HepG2 (cell line): ENCODE data around the gene GPN2. TPM values are rescaled to one million over a fixed set of nuclear protein-coding genes. Genes with fewer than 3 reads are reported as not detected.

ENCODE experiments used
- EHMT2 ChIP-seq: fragments of 200-600 bp; sonication (generic); IDR thresholded peaks from 2 replicates; pipeline ENCODE4 v1.7.0; 2017; ENCODE audit warnings: antibody characterized with exemption, low read depth, low read length, borderline replicate concordance
- GRHL1 ChIP-seq: sonication (generic); formaldehyde crosslinking; conservative IDR thresholded peaks from 2 replicates; pipeline ENCODE4 v1.8.0; 2022; ENCODE audit warnings: missing genetic modification reagents
- HCFC1 ChIP-seq: fragments of 150-350 bp; IDR thresholded peaks from 2 replicates; pipeline ENCODE4 v1.6.1; 2014; ENCODE audit warnings: low read depth, low read length
- JARID2 ChIP-seq: sonication (generic); formaldehyde crosslinking; IDR thresholded peaks from 2 replicates; pipeline ENCODE4 v1.8.1; 2023; ENCODE audit warnings: missing genetic modification reagents, inconsistent platforms; ENCODE audit not compliant: insufficient replicate concordance
- KDM2A ChIP-seq: sonication (generic); formaldehyde crosslinking; IDR thresholded peaks from 2 replicates; pipeline ENCODE4 v1.4.0; 2020; ENCODE audit warnings: low read depth, missing genetic modification reagents, borderline replicate concordance
- MLX ChIP-seq: IDR thresholded peaks from 2 replicates; pipeline ENCODE4 v1.6.1; 2016
- MXD4 ChIP-seq: IDR thresholded peaks from 2 replicates; pipeline ENCODE4 v1.6.1; 2016; ENCODE audit warnings: mild to moderate bottlenecking, missing biosample characterization, missing genetic modification reagents
- RORA ChIP-seq: sonication (generic); formaldehyde crosslinking; IDR thresholded peaks from 2 replicates; pipeline ENCODE4 v1.5.0; 2020; ENCODE audit warnings: mild to moderate bottlenecking, missing genetic modification reagents, moderate library complexity
- SMAD3 ChIP-seq: sonication (generic); formaldehyde crosslinking; IDR thresholded peaks from 2 replicates; pipeline ENCODE4 v1.4.0; 2020; ENCODE audit warnings: missing genetic modification reagents
- SOX5 ChIP-seq: IDR thresholded peaks from 2 replicates; pipeline ENCODE4 v1.6.1; 2016; ENCODE audit warnings: borderline replicate concordance
- SP5 ChIP-seq: IDR thresholded peaks from 2 replicates; pipeline ENCODE4 v1.6.1; 2016; ENCODE audit warnings: low read depth, borderline replicate concordance
- TAF1 ChIP-seq: sonication (generic); formaldehyde crosslinking; IDR thresholded peaks from 2 replicates; pipeline ENCODE4 v1.4.0; 2020; ENCODE audit warnings: missing genetic modification reagents
- TCF7L2 ChIP-seq: IDR thresholded peaks from 2 replicates; pipeline ENCODE4 v1.6.1; 2011; ENCODE audit warnings: mild to moderate bottlenecking, low read depth, low read length, moderate library complexity
- TMF1 ChIP-seq: sonication (generic); formaldehyde crosslinking; IDR thresholded peaks from 2 replicates; pipeline ENCODE4 v1.8.1; 2022; ENCODE audit warnings: low read depth, missing genetic modification reagents
- YEATS2 ChIP-seq: sonication (generic); formaldehyde crosslinking; IDR thresholded peaks from 2 replicates; pipeline ENCODE4 v1.4.0; 2020; ENCODE audit warnings: missing genetic modification reagents, borderline replicate concordance
- ZBTB20 ChIP-seq: sonication (generic); formaldehyde crosslinking; IDR thresholded peaks from 2 replicates; pipeline ENCODE4 v1.8.1; 2023; ENCODE audit warnings: missing genetic modification reagents, low read depth, mild to moderate bottlenecking, borderline replicate concordance
- ZFAT ChIP-seq: sonication (generic); formaldehyde crosslinking; conservative IDR thresholded peaks from 2 replicates; pipeline ENCODE4 v1.8.1; 2023; ENCODE audit warnings: missing genetic modification reagents, inconsistent platforms
- ZKSCAN5 ChIP-seq: sonication (generic); formaldehyde crosslinking; IDR thresholded peaks from 2 replicates; pipeline ENCODE4 v1.5.1; 2020; ENCODE audit warnings: mild to moderate bottlenecking, missing genetic modification reagents
- ZMAT3 ChIP-seq: sonication (generic); formaldehyde crosslinking; conservative IDR thresholded peaks from 2 replicates; pipeline ENCODE4 v1.7.0; 2021; ENCODE audit warnings: missing genetic modification reagents
- ZNF501 ChIP-seq: sonication (generic); formaldehyde crosslinking; IDR thresholded peaks from 2 replicates; pipeline ENCODE4 v1.5.1; 2020; ENCODE audit warnings: mild to moderate bottlenecking, moderate library complexity, missing genetic modification reagents
- ZNF557 ChIP-seq: sonication (generic); formaldehyde crosslinking; IDR thresholded peaks from 2 replicates; pipeline ENCODE4 v1.4.0; 2020; ENCODE audit warnings: missing genetic modification reagents
- ZNF577 ChIP-seq: sonication (generic); formaldehyde crosslinking; IDR thresholded peaks from 2 replicates; pipeline ENCODE4 v1.4.0; 2020; ENCODE audit warnings: mild to moderate bottlenecking, low read depth, missing genetic modification reagents, borderline replicate concordance
- ZNF678 ChIP-seq: sonication (generic); formaldehyde crosslinking; IDR thresholded peaks from 2 replicates; pipeline ENCODE4 v1.4.0; 2020; ENCODE audit warnings: mild to moderate bottlenecking, missing genetic modification reagents
- ZNF841 ChIP-seq: sonication (generic); formaldehyde crosslinking; IDR thresholded peaks from 2 replicates; pipeline ENCODE4 v1.8.1; 2023; ENCODE audit warnings: missing genetic modification reagents, borderline replicate concordance
- polyA plus RNA-seq, 8 experiments: library from polyadenylated mRNA; depleted of rRNA in 3 of 8; stranded (reverse) in 7 of 8; unstranded in 1 of 8; fragments of >200 nt; fragmentation: Illumina TruSeq in 4 of 8; extraction: Trizol in 4 of 8; gene quantifications; 2 replicates each; pipeline versions ENCODE4 v1.2.1 to v1.2.3, GENCODE V29; 2011 to 2016; ENCODE audit warnings: low read depth in 4 of 8, missing spikeins in 1 of 8, mixed read lengths in 1 of 8; ENCODE audit not compliant: insufficient read depth in 1 of 8
- total RNA-seq, 5 experiments: library from RNA; depleted of rRNA; stranded (reverse); fragments of >200 nt; fragmentation: Illumina TruSeq; extraction: Trizol; gene quantifications; 2 replicates each; pipeline ENCODE4 v1.2.3, GENCODE V29; 2016; ENCODE audit warnings: low read depth in 1 of 5
- TF ChIP-seq, protein P1 (sequence below): sonication (generic); formaldehyde crosslinking; IDR thresholded peaks from 2 replicates; pipeline ENCODE4 v1.8.0; 2022; ENCODE audit warnings: mild to moderate bottlenecking, missing genetic modification reagents, moderate library complexity
- TF ChIP-seq, protein P2 (sequence below): IDR thresholded peaks from 2 replicates; pipeline ENCODE4 v1.6.1; 2016

Gene GPN2
- total and polyA plus RNA-seq, 2 of the 13 experiments (the other 11 are each of a cell fraction or from before 2014, with no cell fraction given), result 19.3 to 38.9 TPM

- peak; percentile 82 for TF ChIP-seq SOX5 (CRISPR knock-in tag)
- TF ChIP-seq YEATS2 (CRISPR knock-in tag), result no peak
- TF ChIP-seq EHMT2, result no peak
- TF ChIP-seq ZFAT (CRISPR knock-in tag), result no peak
- TF ChIP-seq ZNF557 (CRISPR knock-in tag), result no peak
- no peak for TF ChIP-seq HCFC1
- TF ChIP-seq SP5 (CRISPR knock-in tag), result peak; percentile 98
- no peak for TF ChIP-seq RORA (CRISPR knock-in tag)
- TF ChIP-seq MLX (CRISPR knock-in tag), result peak; percentile 68; the same call in 1 of the 2 replicates
- TF ChIP-seq ZNF577 (CRISPR knock-in tag), result no peak
- TF ChIP-seq, protein P1, sequence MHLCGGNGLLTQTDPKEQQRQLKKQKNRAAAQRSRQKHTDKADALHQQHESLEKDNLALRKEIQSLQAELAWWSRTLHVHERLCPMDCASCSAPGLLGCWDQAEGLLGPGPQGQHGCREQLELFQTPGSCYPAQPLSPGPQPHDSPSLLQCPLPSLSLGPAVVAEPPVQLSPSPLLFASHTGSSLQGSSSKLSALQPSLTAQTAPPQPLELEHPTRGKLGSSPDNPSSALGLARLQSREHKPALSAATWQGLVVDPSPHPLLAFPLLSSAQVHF (CRISPR knock-in tag), result no peak
- TF ChIP-seq ZMAT3 (CRISPR knock-in tag), result no peak
- no peak for TF ChIP-seq TMF1 (CRISPR knock-in tag)
- peak; percentile 45; the same call in 1 of the 2 replicates for TF ChIP-seq MXD4 (CRISPR knock-in tag)
- TF ChIP-seq, protein P2, sequence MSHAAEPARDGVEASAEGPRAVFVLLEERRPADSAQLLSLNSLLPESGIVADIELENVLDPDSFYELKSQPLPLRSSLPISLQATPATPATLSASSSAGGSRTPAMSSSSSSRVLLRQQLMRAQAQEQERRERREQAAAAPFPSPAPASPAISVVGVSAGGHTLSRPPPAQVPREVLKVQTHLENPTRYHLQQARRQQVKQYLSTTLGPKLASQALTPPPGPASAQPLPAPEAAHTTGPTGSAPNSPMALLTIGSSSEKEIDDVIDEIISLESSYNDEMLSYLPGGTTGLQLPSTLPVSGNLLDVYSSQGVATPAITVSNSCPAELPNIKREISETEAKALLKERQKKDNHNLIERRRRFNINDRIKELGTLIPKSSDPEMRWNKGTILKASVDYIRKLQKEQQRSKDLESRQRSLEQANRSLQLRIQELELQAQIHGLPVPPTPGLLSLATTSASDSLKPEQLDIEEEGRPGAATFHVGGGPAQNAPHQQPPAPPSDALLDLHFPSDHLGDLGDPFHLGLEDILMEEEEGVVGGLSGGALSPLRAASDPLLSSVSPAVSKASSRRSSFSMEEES (CRISPR knock-in tag), result peak; percentile 62; the same call in 1 of the 2 replicates
- TF ChIP-seq ZBTB20 (CRISPR knock-in tag), result no peak
- no peak for TF ChIP-seq TCF7L2
- TF ChIP-seq ZKSCAN5 (CRISPR knock-in tag), result no peak
- TF ChIP-seq ZNF841 (CRISPR knock-in tag), result no peak
- TF ChIP-seq ZNF501 (CRISPR knock-in tag), result no peak
- TF ChIP-seq JARID2 (CRISPR knock-in tag), result peak; percentile 34
- no peak for TF ChIP-seq GRHL1 (CRISPR knock-in tag)
- no peak for TF ChIP-seq ZNF678 (CRISPR knock-in tag)
- no peak for TF ChIP-seq KDM2A (CRISPR knock-in tag)
- no peak for TF ChIP-seq TAF1 (CRISPR knock-in tag)
- TF ChIP-seq SMAD3 (CRISPR knock-in tag), result peak; percentile 84
These were observed 58.4 kb downstream of the GPN2 start (continued) for GRCh38 chr1:26831546-26832248.
